Measurements from ENCODE around the gene CHST11.

The CHST11 gene

GRCh38 chr12:104456417-104456949 is at the start of gene CHST11:
Gene CHST11 (plus strand): TSS chr12:104456948.
- peak; percentile 84 for DNase-seq

GRCh38 chr12:104407438-104407837 is 49.3 kb upstream of the CHST11 start:
- no peak for DNase-seq

- DNase-seq = no peak
Measured at GRCh38 chr12:104407922-104408321, 48.8 kb upstream of the CHST11 start.

- DNase-seq = no peak
Measured at GRCh38 chr12:104410326-104410725, 46.4 kb upstream of the CHST11 start.

GRCh38 chr12:104410786-104411185 is 46.0 kb upstream of the CHST11 start:
- peak; percentile 9 for DNase-seq

GRCh38 chr12:104411826-104412641 is 44.7 kb upstream of the CHST11 start:
- peak; percentile 17 for DNase-seq

- no peak for DNase-seq
Measured at GRCh38 chr12:104412681-104413080, 44.1 kb upstream of the CHST11 start.

- no peak for DNase-seq
Measured at GRCh38 chr12:104413330-104413729, 43.4 kb upstream of the CHST11 start.

- no peak for DNase-seq
Measured at GRCh38 chr12:104414581-104415341, 42.0 kb upstream of the CHST11 start.

GRCh38 chr12:104415342-104415980 is 41.3 kb upstream of the CHST11 start:
- no peak for DNase-seq

GRCh38 chr12:104416136-104416535 is 40.6 kb upstream of the CHST11 start:
- no peak for DNase-seq

- no peak for DNase-seq
Measured at GRCh38 chr12:104416585-104416984, 40.2 kb upstream of the CHST11 start.

- DNase-seq = no peak
Measured at GRCh38 chr12:104419717-104420116, 37.0 kb upstream of the CHST11 start.

GRCh38 chr12:104420868-104421267 is 35.9 kb upstream of the CHST11 start:
- DNase-seq = no peak

- DNase-seq = no peak
Measured at GRCh38 chr12:104421343-104421742, 35.4 kb upstream of the CHST11 start.

GRCh38 chr12:104422441-104422840 is 34.3 kb upstream of the CHST11 start:
- peak; percentile 18 for DNase-seq

GRCh38 chr12:104423273-104423672 is 33.5 kb upstream of the CHST11 start:
- peak; percentile 13 for DNase-seq

GRCh38 chr12:104423809-104424208 is 32.9 kb upstream of the CHST11 start:
- no peak for DNase-seq

- no peak for DNase-seq
Measured at GRCh38 chr12:104424955-104425354, 31.8 kb upstream of the CHST11 start.

GRCh38 chr12:104425614-104426013 is 31.1 kb upstream of the CHST11 start:
- DNase-seq = no peak

- DNase-seq = peak; percentile 65
Measured at GRCh38 chr12:104426926-104427546, 29.7 kb upstream of the CHST11 start.

GRCh38 chr12:104427547-104427938 is 29.2 kb upstream of the CHST11 start:
- no peak for DNase-seq

- DNase-seq = no peak
Measured at GRCh38 chr12:104433061-104433460, 23.7 kb upstream of the CHST11 start.
